ENCODE results near the gene NELL1. TPM values are rescaled to one million over a fixed set of nuclear protein-coding genes. Genes with fewer than 3 reads are reported as not detected.

NELL1 gene
- total and polyA plus RNA-seq, 5 donors from 2014 or later, result not detected

DNA sequence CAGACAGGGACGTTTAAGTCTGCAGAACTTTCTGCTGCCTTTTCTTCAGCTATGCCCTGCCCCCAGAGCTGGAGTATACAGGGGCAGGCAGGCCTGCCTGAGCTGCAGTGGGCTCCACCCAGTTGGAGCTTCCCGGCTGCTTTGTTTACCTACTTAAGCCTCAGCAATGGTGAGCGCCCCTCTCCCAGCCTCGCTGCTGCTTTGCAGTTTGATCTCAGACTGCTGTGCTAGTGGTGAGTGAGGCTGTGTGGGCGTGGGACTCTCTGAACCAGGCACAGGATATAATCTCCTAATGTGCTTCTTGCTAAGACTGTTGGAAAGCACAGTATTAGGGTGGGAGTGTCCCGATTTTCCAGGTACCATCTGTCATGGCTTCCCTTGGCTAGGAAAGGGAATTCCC is 38.5 kb downstream of the NELL1 start:
- no peaks in the 10 kb centered on the region for H3K4me1 Mint-ChIP-seq
- H3K27me3 Mint-ChIP-seq, result no peaks in the 10 kb centered on the region
- Histone ChIP-seq H3K36me3 (ENCODE audit: control insufficient read depth, insufficient read depth, low read length) (no peaks in the 10 kb centered on the region), H3K27ac (ENCODE audit: insufficient read depth, low read length, poor library complexity, severe bottlenecking) (no peak overlapping the region), H3K9me3 (ENCODE audit: control insufficient read depth in 2 of 2, low read length in 2 of 2) (no peaks in the 10 kb centered on the region), H3K4me3 (ENCODE audit: low read depth, low read length) (no peak overlapping the region), H3K27me3 (ENCODE audit: control insufficient read depth, insufficient read depth, low read length) (no peaks in the 10 kb centered on the region), H3K4me1 (ENCODE audit: control insufficient read depth, insufficient read depth, low read length, poor library complexity, severe bottlenecking) (no peaks in the 10 kb centered on the region)
- no peak for DNase-seq
- ATAC-seq (ENCODE audit: low read depth in 2 of 2), result no peak
- no peaks in the 10 kb centered on the region for H3K36me3 Mint-ChIP-seq
- H3K9me3 Mint-ChIP-seq, result peaks cover 0 to 36% (median 9%) of the 10 kb centered on the region in 7 donors
- no peak overlapping the region for H3K4me3 Mint-ChIP-seq
- no peak overlapping the region for H3K27ac Mint-ChIP-seq

- no peak for ATAC-seq (ENCODE audit: low read depth in 2 of 2)
- Mint-ChIP-seq H3K27me3 (no peaks in the 10 kb centered on the region), H3K9me3 (peaks cover 0 to 15% (median 3%) of the 10 kb centered on the region in 7 donors), H3K4me3 (no peak overlapping the region), H3K36me3 (no peaks in the 10 kb centered on the region), H3K27ac (no peak overlapping the region), H3K4me1 (no peaks in the 10 kb centered on the region)
- H3K27ac ChIP-seq (ENCODE audit: insufficient read depth, low read length, poor library complexity, severe bottlenecking), result no peak overlapping the region
- H3K9me3 ChIP-seq (ENCODE audit: control insufficient read depth in 2 of 2, low read length in 2 of 2), result no peaks in the 10 kb centered on the region
- H3K4me3 ChIP-seq (ENCODE audit: low read depth, low read length), result no peak overlapping the region
- H3K27me3 ChIP-seq (ENCODE audit: control insufficient read depth, insufficient read depth, low read length), result no peaks in the 10 kb centered on the region
- no peaks in the 10 kb centered on the region for H3K36me3 ChIP-seq (ENCODE audit: control insufficient read depth, insufficient read depth, low read length)
- H3K4me1 ChIP-seq (ENCODE audit: control insufficient read depth, insufficient read depth, low read length, poor library complexity, severe bottlenecking), result no peaks in the 10 kb centered on the region
- no peak for DNase-seq
Measured at GRCh38 chr11:20712912-20713311, 43.5 kb downstream of the NELL1 start.

DNA sequence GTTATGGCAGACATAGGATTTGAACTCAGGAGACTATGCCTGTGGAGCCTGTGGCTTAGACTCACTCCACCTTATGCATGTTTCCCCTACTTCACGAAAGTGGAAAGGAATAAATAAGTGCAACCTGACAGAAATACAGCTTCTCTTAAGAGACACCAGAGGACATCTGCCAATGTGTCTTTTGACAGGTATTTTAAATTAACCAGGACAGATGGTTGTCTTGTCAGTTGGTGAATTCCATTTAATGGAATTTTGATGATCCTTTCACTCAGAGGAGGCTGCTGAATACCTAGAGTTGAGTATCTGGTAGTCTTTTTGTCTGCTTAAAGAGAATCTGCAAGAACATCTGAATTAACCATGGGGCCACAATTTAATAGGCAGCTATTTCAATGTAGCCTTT is 46.1 kb downstream of the NELL1 start:
- H3K36me3 ChIP-seq (ENCODE audit: control insufficient read depth, insufficient read depth, low read length), result no peaks in the 10 kb centered on the region
- no peak overlapping the region for H3K4me3 ChIP-seq (ENCODE audit: low read depth, low read length)
- H3K9me3 ChIP-seq (ENCODE audit: control insufficient read depth in 2 of 2, low read length in 2 of 2), result no peaks in the 10 kb centered on the region
- Mint-ChIP-seq H3K27me3 (peaks cover 1% of the 10 kb centered on the region), H3K27ac (no peak overlapping the region), H3K4me1 (no peaks in the 10 kb centered on the region), H3K4me3 (no peak overlapping the region), H3K9me3 (peaks cover 0 to 12% (median under 1%) of the 10 kb centered on the region in 7 donors), H3K36me3 (no peaks in the 10 kb centered on the region)
- H3K4me1 ChIP-seq (ENCODE audit: control insufficient read depth, insufficient read depth, low read length, poor library complexity, severe bottlenecking), result no peaks in the 10 kb centered on the region
- H3K27ac ChIP-seq (ENCODE audit: insufficient read depth, low read length, poor library complexity, severe bottlenecking), result no peak overlapping the region
- no peak for ATAC-seq (ENCODE audit: low read depth in 2 of 2)
- no peaks in the 10 kb centered on the region for H3K27me3 ChIP-seq (ENCODE audit: control insufficient read depth, insufficient read depth, low read length)
- no peak for DNase-seq

DNA sequence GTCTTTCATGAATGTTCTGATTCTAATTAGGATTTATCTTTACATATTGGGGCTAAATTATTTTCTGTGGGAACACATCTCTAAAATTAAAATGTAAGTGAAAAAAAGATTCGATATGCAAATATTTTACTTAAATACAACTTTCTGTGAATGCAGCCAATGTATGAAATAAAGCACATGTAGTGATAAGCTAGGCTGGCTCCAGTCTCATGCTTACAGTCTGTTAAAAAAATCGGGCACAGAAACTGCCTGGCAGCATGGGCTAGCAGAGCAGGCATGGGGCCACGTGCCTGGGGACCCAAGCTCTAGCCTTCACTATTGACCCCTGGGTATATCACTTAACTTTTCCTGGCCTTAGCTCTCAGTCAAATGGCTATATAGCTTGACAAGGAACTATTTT is 46.5 kb downstream of the NELL1 start:
- no peaks in the 10 kb centered on the region for H3K36me3 Mint-ChIP-seq
- DNase-seq (no peak), ATAC-seq (ENCODE audit: low read depth in 2 of 2) (no peak)
- Histone ChIP-seq H3K27ac (ENCODE audit: insufficient read depth, low read length, poor library complexity, severe bottlenecking) (no peak overlapping the region), H3K27me3 (ENCODE audit: control insufficient read depth, insufficient read depth, low read length) (no peaks in the 10 kb centered on the region), H3K4me1 (ENCODE audit: control insufficient read depth, insufficient read depth, low read length, poor library complexity, severe bottlenecking) (no peaks in the 10 kb centered on the region), H3K9me3 (ENCODE audit: control insufficient read depth in 2 of 2, low read length in 2 of 2) (no peaks in the 10 kb centered on the region), H3K4me3 (ENCODE audit: low read depth, low read length) (no peak overlapping the region), H3K36me3 (ENCODE audit: control insufficient read depth, insufficient read depth, low read length) (no peaks in the 10 kb centered on the region)
- no peak overlapping the region for H3K4me3 Mint-ChIP-seq
- H3K4me1 Mint-ChIP-seq, result no peaks in the 10 kb centered on the region
- H3K9me3 Mint-ChIP-seq, result peaks cover 0 to 12% (median 3%) of the 10 kb centered on the region in 7 donors
- H3K27ac Mint-ChIP-seq, result no peak overlapping the region
- H3K27me3 Mint-ChIP-seq, result peaks cover 5% of the 10 kb centered on the region

DNA sequence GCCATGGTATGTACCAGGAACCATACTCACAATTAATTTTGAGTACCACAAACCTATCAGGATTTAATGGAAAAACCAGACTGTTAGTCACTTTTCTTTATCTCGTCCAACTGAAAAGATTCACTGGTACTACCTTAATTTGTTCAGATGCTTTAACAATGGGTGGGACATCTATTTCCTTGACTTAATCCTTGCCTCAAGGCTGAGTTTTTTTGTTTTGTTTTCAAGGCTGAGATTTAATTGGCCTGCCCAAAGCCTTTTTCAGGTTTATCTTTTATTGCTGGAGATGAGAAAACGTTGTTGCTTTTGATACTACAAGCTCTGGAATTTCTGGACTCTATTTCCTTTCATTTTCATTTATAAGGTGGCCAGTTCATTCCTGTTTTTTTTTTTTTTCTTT is 50.4 kb downstream of the NELL1 start:
- no peak overlapping the region for H3K27ac Mint-ChIP-seq
- H3K27ac ChIP-seq (ENCODE audit: insufficient read depth, low read length, poor library complexity, severe bottlenecking), result no peak overlapping the region
- no peaks in the 10 kb centered on the region for H3K27me3 ChIP-seq (ENCODE audit: control insufficient read depth, insufficient read depth, low read length)
- H3K4me3 Mint-ChIP-seq, result no peak overlapping the region
- no peak for ATAC-seq (ENCODE audit: low read depth in 2 of 2)
- peaks cover 5% of the 10 kb centered on the region for H3K27me3 Mint-ChIP-seq
- DNase-seq, result no peak
- no peaks in the 10 kb centered on the region for H3K4me1 ChIP-seq (ENCODE audit: control insufficient read depth, insufficient read depth, low read length, poor library complexity, severe bottlenecking)
- H3K4me1 Mint-ChIP-seq, result no peaks in the 10 kb centered on the region
- H3K9me3 ChIP-seq (ENCODE audit: control insufficient read depth in 2 of 2, low read length in 2 of 2), result no peaks in the 10 kb centered on the region
- no peak overlapping the region for H3K4me3 ChIP-seq (ENCODE audit: low read depth, low read length)
- peaks cover 0 to 8% (median 5%) of the 10 kb centered on the region in 7 donors for H3K9me3 Mint-ChIP-seq
- no peaks in the 10 kb centered on the region for H3K36me3 ChIP-seq (ENCODE audit: control insufficient read depth, insufficient read depth, low read length)
- H3K36me3 Mint-ChIP-seq, result no peaks in the 10 kb centered on the region

GRCh38 chr11:20723366-20723765 is 54.0 kb downstream of the NELL1 start:
- H3K4me3 ChIP-seq (ENCODE audit: low read depth, low read length), result no peak overlapping the region
- no peaks in the 10 kb centered on the region for H3K9me3 ChIP-seq (ENCODE audit: control insufficient read depth in 2 of 2, low read length in 2 of 2)
- no peaks in the 10 kb centered on the region for H3K4me1 ChIP-seq (ENCODE audit: control insufficient read depth, insufficient read depth, low read length, poor library complexity, severe bottlenecking)
- H3K27me3 ChIP-seq (ENCODE audit: control insufficient read depth, insufficient read depth, low read length), result no peaks in the 10 kb centered on the region
- H3K4me1 Mint-ChIP-seq, result no peaks in the 10 kb centered on the region
- no peak overlapping the region for H3K27ac ChIP-seq (ENCODE audit: insufficient read depth, low read length, poor library complexity, severe bottlenecking)
- H3K36me3 ChIP-seq (ENCODE audit: control insufficient read depth, insufficient read depth, low read length), result no peaks in the 10 kb centered on the region
- H3K27ac Mint-ChIP-seq, result no peak overlapping the region
- ATAC-seq (ENCODE audit: low read depth in 2 of 2) (no peak), DNase-seq (no peak)
- no peaks in the 10 kb centered on the region for H3K36me3 Mint-ChIP-seq
- H3K9me3 Mint-ChIP-seq, result peaks cover 1 to 11% (median 6%) of the 10 kb centered on the region in 7 donors
- H3K27me3 Mint-ChIP-seq, result peaks cover 5% of the 10 kb centered on the region
- no peak overlapping the region for H3K4me3 Mint-ChIP-seq

GRCh38 chr11:20729597-20730105 is 60.3 kb downstream of the NELL1 start:
- no peaks in the 10 kb centered on the region for H3K4me1 Mint-ChIP-seq
- ATAC-seq (ENCODE audit: low read depth in 2 of 2), result no peak

DNA sequence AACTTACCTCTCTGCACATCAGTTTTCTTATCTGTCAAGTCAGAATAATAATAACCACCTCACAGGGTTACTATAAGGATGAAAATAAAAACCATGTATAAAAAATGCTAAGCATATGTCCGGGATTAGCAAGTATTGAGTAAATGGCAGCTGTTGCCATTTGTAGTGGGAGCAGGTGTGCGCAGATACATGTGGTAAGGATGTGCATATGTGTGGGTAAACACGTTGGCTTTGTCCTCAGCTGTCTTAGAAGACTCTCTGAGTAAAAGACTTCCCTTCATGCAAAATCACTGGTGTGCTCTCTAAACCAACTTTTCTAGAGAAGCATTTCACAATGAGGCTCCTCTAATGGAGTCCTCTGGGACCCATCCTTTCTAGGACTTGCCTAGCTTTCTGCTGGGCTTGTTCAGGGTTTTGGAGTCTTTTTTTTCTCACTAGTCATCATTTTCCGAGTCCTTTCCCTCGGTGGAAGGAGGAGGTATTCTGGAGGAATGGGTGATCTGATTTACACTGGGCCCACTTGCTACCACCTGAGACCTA is 62.4 kb downstream of the NELL1 start:
- H3K4me3 ChIP-seq (ENCODE audit: low read depth, low read length), result no peak overlapping the region
- Mint-ChIP-seq H3K4me3 (no peak overlapping the region), H3K27ac (no peak overlapping the region), H3K27me3 (no peaks in the 10 kb centered on the region), H3K9me3 (peaks cover 0 to 11% (median 4%) of the 10 kb centered on the region in 7 donors), H3K36me3 (no peaks in the 10 kb centered on the region), H3K4me1 (no peaks in the 10 kb centered on the region)
- H3K27me3 ChIP-seq (ENCODE audit: control insufficient read depth, insufficient read depth, low read length), result no peaks in the 10 kb centered on the region
- H3K36me3 ChIP-seq (ENCODE audit: control insufficient read depth, insufficient read depth, low read length), result no peaks in the 10 kb centered on the region
- ATAC-seq (ENCODE audit: low read depth in 2 of 2) (no peak), DNase-seq (no peak)
- no peak overlapping the region for H3K27ac ChIP-seq (ENCODE audit: insufficient read depth, low read length, poor library complexity, severe bottlenecking)
- H3K4me1 ChIP-seq (ENCODE audit: control insufficient read depth, insufficient read depth, low read length, poor library complexity, severe bottlenecking), result no peaks in the 10 kb centered on the region
- no peaks in the 10 kb centered on the region for H3K9me3 ChIP-seq (ENCODE audit: control insufficient read depth in 2 of 2, low read length in 2 of 2)

More at GRCh38 chr11:20729597-20730105, 60.3 kb downstream of the NELL1 start:
- Histone ChIP-seq H3K27ac (ENCODE audit: insufficient read depth, low read length, poor library complexity, severe bottlenecking) (no peak overlapping the region), H3K9me3 (ENCODE audit: control insufficient read depth in 2 of 2, low read length in 2 of 2) (no peaks in the 10 kb centered on the region), H3K36me3 (ENCODE audit: control insufficient read depth, insufficient read depth, low read length) (no peaks in the 10 kb centered on the region), H3K4me3 (ENCODE audit: low read depth, low read length) (no peak overlapping the region), H3K27me3 (ENCODE audit: control insufficient read depth, insufficient read depth, low read length) (no peaks in the 10 kb centered on the region), H3K4me1 (ENCODE audit: control insufficient read depth, insufficient read depth, low read length, poor library complexity, severe bottlenecking) (no peaks in the 10 kb centered on the region)
- no peak for DNase-seq
- Mint-ChIP-seq H3K27me3 (no peaks in the 10 kb centered on the region), H3K36me3 (no peaks in the 10 kb centered on the region), H3K4me3 (no peak overlapping the region), H3K9me3 (peaks cover under 1 to 16% (median 6%) of the 10 kb centered on the region in 7 donors), H3K27ac (peak overlapping the region in 1 of 3 donors; percentile 6)
